ENCODE measurements around the gene G6PC3. TPM values are rescaled to one million over a fixed set of nuclear protein-coding genes. Genes with fewer than 3 reads are reported as not detected.
A peak's percentile ranks its signal among the peaks of the same experiment; 100 is the strongest.

G6PC3 gene
- total and polyA plus RNA-seq, 10 of the 15 experiments (the other 5 are each of a cell fraction or from before 2014, with no cell fraction given): 13.0 to 93.7 (median 43.0) TPM

DNA sequence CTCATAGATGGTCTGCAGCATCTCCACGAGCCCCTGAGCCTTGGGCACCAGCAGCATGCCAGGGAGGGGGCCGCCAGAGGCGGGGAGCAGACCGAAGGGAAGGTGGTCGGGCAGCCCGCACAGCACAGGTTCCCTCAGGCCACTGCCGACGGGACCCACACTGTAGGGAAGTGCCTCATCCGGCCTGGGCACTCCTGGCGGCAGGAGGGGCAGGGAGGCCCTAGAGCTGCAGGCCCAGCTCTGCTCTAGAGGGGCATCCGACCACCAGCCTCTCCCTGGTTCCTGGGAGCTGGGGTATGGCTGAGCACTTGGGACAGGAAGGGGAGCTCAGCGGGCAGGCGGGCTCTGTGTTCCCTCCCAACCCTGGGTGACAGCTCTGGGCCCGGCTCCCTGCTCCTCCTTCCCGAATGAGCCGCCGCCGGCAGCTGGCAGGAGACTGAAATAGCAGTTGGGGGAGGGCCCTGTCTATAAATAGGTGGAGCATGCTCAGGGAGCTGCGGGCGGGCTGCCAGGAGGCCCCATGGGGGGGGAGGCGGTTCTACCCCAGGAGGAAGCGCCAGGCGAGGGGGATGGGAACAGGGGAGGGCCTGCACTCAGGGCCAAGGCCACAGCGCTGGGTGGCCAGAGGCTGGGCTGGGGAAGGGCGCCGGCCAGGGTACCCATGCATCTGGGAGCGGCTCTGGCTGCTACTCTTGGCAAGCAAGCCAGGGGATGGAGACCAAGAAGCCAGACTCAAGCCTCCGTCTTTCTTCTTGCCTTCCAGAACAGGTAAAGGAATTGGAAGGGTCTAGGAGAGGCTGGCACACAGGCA lies 40.5 kb downstream of the G6PC3 start (continued):
- TF ChIP-seq, protein P1, sequence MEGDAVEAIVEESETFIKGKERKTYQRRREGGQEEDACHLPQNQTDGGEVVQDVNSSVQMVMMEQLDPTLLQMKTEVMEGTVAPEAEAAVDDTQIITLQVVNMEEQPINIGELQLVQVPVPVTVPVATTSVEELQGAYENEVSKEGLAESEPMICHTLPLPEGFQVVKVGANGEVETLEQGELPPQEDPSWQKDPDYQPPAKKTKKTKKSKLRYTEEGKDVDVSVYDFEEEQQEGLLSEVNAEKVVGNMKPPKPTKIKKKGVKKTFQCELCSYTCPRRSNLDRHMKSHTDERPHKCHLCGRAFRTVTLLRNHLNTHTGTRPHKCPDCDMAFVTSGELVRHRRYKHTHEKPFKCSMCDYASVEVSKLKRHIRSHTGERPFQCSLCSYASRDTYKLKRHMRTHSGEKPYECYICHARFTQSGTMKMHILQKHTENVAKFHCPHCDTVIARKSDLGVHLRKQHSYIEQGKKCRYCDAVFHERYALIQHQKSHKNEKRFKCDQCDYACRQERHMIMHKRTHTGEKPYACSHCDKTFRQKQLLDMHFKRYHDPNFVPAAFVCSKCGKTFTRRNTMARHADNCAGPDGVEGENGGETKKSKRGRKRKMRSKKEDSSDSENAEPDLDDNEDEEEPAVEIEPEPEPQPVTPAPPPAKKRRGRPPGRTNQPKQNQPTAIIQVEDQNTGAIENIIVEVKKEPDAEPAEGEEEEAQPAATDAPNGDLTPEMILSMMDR (IDR thresholded peaks at IDR 0.05 in 2 of 3, conservative IDR thresholded peaks at IDR 0.05 in 1 of 3; ENCODE audit: control insufficient read depth in 2 of 3, extremely low read depth in 1 of 3, insufficient read depth in 1 of 3, low read depth in 3 of 3, low read length in 3 of 3): peak in 1 of 3 experiments; percentile 9; a peak in 1 of 6 replicates
- no peak for TF ChIP-seq KAT2A (conservative IDR thresholded peaks at IDR 0.05; ENCODE audit: control insufficient read depth, low read depth, low read length)
- no peak for TF ChIP-seq SIN3A (IDR thresholded peaks at IDR 0.05; ENCODE audit: low read depth, low read length)
- TF ChIP-seq ETV6 (conservative IDR thresholded peaks at IDR 0.05 in 1 of 2, IDR thresholded peaks at IDR 0.05 in 1 of 2; ENCODE audit: borderline replicate concordance in 1 of 2, low read depth in 1 of 2): no peak
- TF ChIP-seq, protein P2, sequence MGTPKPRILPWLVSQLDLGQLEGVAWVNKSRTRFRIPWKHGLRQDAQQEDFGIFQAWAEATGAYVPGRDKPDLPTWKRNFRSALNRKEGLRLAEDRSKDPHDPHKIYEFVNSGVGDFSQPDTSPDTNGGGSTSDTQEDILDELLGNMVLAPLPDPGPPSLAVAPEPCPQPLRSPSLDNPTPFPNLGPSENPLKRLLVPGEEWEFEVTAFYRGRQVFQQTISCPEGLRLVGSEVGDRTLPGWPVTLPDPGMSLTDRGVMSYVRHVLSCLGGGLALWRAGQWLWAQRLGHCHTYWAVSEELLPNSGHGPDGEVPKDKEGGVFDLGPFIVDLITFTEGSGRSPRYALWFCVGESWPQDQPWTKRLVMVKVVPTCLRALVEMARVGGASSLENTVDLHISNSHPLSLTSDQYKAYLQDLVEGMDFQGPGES (IDR thresholded peaks at IDR 0.05): no peak
- TF ChIP-seq FOS (IDR thresholded peaks at IDR 0.05; ENCODE audit: borderline replicate concordance, extremely low read depth, insufficient read length): no peak
- TF ChIP-seq POLR2AphosphoS2 (IDR thresholded peaks at IDR 0.05; ENCODE audit: low read depth, low read length): peak; percentile 28; the same call in 1 of the 2 replicates
- TF ChIP-seq BHLHE40 (IDR thresholded peaks at IDR 0.05; ENCODE audit: borderline replicate concordance in 1 of 2, low read depth in 2 of 2, low read length in 1 of 2): peak; percentile 73 to 79; a peak in 2 of 4 replicates
- TF ChIP-seq MEF2B (IDR thresholded peaks at IDR 0.05; ENCODE audit: partially characterized antibody, poor library complexity, severe bottlenecking): peak; percentile 93
- no peak for TF ChIP-seq MYC (IDR thresholded peaks at IDR 0.05; ENCODE audit: insufficient read depth, insufficient read length, insufficient replicate concordance, low read length, severe bottlenecking)
- no peak for TF ChIP-seq CHD1 (IDR thresholded peaks at IDR 0.05; ENCODE audit: low read depth, low read length)
- no peak for TF ChIP-seq JUNB (IDR thresholded peaks at IDR 0.05)
- TF ChIP-seq NBN (IDR thresholded peaks at IDR 0.05): 0 out of 2 replicates have a peak, but pooled peaks have one; percentile 43
- TF ChIP-seq TAF1 (IDR thresholded peaks at IDR 0.05; ENCODE audit: borderline replicate concordance, low read depth, low read length): no peak
- TF ChIP-seq MYB (IDR thresholded peaks at IDR 0.05; ENCODE audit: borderline replicate concordance, low read depth, low read length): peak; percentile 64
- no peak for TF ChIP-seq NFYA (IDR thresholded peaks at IDR 0.05; ENCODE audit: borderline replicate concordance, low read depth, low read length)
- TF ChIP-seq, protein P3, sequence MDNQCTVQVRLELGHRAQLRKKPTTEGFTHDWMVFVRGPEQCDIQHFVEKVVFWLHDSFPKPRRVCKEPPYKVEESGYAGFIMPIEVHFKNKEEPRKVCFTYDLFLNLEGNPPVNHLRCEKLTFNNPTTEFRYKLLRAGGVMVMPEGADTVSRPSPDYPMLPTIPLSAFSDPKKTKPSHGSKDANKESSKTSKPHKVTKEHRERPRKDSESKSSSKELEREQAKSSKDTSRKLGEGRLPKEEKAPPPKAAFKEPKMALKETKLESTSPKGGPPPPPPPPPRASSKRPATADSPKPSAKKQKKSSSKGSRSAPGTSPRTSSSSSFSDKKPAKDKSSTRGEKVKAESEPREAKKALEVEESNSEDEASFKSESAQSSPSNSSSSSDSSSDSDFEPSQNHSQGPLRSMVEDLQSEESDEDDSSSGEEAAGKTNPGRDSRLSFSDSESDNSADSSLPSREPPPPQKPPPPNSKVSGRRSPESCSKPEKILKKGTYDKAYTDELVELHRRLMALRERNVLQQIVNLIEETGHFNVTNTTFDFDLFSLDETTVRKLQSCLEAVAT (IDR thresholded peaks at IDR 0.05): no peak
- TF ChIP-seq POLR2A (IDR thresholded peaks at IDR 0.05; ENCODE audit: low read depth, low read length): peak; percentile 67
- TF ChIP-seq, protein P4, sequence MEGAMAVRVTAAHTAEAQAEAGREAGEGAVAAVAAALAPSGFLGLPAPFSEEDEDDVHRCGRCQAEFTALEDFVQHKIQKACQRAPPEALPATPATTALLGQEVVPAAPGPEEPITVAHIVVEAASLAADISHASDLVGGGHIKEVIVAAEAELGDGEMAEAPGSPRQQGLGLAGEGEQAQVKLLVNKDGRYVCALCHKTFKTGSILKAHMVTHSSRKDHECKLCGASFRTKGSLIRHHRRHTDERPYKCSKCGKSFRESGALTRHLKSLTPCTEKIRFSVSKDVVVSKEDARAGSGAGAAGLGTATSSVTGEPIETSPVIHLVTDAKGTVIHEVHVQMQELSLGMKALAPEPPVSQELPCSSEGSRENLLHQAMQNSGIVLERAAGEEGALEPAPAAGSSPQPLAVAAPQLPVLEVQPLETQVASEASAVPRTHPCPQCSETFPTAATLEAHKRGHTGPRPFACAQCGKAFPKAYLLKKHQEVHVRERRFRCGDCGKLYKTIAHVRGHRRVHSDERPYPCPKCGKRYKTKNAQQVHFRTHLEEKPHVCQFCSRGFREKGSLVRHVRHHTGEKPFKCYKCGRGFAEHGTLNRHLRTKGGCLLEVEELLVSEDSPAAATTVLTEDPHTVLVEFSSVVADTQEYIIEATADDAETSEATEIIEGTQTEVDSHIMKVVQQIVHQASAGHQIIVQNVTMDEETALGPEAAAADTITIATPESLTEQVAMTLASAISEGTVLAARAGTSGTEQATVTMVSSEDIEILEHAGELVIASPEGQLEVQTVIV (IDR thresholded peaks at IDR 0.05; ENCODE audit: borderline replicate concordance, partially characterized antibody): no peak
- TF ChIP-seq MTA3 (IDR thresholded peaks at IDR 0.05; ENCODE audit: borderline replicate concordance, low read length): no peak
- TF ChIP-seq MTA2 (IDR thresholded peaks at IDR 0.05; ENCODE audit: low read depth): 0 out of 2 replicates have a peak, but pooled peaks have one; percentile 9
- no peak for TF ChIP-seq SMAD5 (IDR thresholded peaks at IDR 0.05; ENCODE audit: low read depth)
